Measurements from ENCODE around the gene FBXW8.

The FBXW8 gene

GRCh38 chr12:117061555-117062079, 150.9 kb downstream of the FBXW8 start:
- DNase-seq: no peak

GRCh38 chr12:117063162-117063911, 152.6 kb downstream of the FBXW8 start:
- DNase-seq: no peak

DNA sequence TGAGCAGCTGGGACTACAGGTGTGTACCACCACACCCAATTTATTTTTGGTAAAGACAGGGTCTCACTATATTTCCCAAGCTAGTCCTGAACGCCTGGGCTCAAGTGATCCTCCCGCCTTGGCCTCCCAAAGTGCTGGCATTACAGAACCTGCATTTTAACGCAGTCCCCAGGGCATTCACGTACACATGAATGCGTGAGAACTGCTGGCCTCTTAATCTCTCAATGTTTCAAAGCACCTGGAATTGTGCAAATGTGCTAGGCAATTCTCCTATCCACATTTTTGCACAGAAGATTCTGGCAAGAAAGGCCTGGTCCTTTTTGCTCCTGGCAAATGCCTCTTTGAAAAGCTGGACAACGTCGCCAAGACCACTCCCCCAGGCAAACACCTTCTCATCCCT, 153.3 kb downstream of the FBXW8 start:
- DNase-seq: no peak

DNA sequence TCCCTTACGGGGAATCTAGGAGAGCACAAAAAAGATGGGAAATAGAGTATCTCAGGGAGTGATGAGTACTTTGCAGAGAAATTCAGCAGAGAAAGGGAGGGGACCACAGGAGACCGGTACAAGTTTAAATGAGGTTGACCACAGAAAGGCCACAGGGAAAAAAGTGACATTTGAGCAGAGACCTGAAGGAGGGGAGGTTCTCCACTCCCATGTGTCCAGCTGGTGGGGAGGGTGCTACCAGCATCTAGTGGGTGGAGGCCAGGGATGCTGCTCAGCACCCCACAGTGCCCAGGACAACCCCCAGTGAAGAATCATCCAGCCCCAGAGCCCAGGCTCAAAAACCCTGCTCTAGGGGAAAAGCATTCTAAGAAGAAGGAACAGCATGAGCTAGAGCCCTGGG, 153.8 kb downstream of the FBXW8 start:
- no peak for DNase-seq

- no peak for DNase-seq
These were observed 156.3 kb downstream of the FBXW8 start for GRCh38 chr12:117067016-117067415.

- no peak for DNase-seq
These were observed 156.9 kb downstream of the FBXW8 start for GRCh38 chr12:117067638-117068037.

GRCh38 chr12:117068492-117068891, 157.7 kb downstream of the FBXW8 start:
- no peak for DNase-seq

DNA sequence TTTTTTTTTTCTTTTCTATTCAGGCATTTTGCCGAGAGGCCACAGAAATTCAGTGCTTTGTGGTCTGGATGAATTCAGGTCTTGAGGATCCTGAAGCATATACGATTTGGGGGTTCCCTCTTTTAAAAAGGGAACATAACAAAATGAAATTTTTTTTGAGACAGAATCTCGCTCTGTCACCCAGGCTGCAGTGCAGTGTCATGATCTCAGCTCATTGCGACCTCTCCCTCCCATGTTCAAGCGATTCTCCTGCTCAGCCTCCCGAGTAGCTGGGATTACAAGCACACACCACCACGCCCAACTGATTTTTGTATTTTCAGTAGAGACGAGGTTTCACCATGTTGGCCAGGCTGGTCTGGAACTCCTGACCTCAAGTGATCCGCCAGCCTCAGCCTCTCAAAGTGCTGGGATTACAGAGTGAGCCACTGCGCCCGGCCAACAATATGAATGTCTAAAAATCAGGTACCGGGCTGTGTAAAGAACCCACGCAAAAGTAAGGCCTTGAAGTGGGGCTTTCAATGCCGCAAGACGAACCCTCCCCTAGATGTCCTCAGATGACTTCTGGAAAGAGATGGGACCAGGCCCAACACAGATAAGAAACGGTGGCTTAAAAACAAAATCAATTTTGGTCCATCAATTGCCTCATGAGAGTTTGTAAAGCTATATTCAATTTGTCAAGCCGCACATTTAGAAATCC, 158.5 kb downstream of the FBXW8 start:
- DNase-seq: no peak

GRCh38 chr12:117069926-117070900, 159.5 kb downstream of the FBXW8 start:
- no peak for DNase-seq

- DNase-seq: no peak
These were observed 160.3 kb downstream of the FBXW8 start for GRCh38 chr12:117071009-117071408.

GRCh38 chr12:117072106-117072505, 161.4 kb downstream of the FBXW8 start:
- no peak for DNase-seq

DNA sequence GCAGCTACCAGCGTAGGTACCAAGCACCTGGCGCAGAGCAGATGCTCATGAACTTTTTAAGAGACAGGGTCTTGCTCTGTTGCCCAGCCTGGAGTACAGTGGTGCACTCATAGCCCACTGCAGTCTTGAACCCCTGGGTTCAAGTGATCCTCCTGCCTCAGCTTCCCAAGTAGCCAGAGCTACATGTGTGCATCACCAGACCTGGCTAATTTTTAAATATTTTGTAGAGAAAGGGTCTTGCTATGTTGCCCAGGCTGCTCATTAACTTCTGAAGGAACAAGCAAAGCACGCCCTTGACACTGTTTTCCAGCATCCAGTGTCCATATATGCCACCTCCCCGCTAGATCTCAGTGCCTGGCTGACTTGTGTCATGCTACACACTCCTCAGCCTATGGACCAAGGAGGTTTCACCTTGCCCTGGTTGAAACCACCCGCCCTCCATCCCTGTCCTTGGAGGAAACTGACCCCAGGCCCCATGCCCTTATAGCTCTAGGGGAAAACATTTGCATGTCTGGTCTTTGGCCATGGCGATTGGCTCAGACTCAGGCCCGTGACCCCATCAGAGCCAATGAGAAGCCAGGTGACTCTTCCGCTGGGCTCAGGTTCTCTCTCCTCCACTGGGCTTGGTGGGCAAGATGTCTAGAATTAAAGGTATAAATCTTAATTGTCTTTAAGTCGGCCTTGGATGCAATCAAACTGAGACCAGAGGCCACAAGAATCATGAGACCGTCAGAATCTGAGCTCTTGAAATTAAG, 162.2 kb downstream of the FBXW8 start:
- DNase-seq: no peak

- no peak for DNase-seq
These were observed 162.9 kb downstream of the FBXW8 start for GRCh38 chr12:117073611-117074010.

DNA sequence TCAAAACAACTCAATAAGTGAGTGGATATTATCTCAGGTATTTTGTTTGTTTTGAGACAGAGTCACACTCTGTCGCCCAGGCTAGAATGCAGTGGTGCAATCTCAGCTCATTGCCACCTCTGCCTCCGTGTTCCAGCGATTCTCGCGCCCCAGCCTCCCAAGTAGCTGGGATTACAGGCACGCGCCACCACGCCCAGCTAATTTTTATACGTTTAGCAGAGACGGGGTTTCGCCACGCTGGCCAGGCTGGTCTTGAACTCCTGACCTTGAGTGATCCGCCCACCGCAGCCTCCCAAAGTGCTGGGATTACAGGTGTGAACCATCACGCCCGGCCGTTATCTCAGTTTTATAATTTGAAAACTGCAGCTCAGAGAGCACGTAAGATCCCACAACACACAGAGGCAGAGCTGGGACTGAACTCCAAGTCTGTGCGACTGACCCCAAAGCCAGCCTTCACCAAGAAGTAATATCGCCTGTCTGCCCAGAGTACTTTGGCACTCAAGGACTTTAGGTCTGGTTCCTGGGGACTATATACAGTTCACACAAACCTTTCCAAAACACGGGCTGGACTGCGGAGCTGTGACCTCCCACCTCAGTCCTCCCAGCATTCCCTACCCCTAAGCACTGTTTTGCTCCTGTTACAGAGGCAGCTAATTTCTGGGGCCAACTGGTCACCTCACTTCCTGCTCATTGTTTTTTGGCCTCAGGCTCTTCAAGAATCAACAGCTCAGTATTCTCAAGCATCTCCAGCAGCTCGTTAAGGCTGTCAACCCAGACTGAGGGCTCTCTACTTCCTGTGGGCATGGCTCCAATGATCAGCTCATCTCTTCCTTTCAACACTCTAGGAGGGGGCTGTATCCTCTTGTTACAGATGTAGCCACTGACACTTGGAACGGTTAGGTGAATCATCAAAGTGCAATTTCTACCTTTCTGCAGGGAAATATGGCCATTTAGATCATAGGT, 165.9 kb downstream of the FBXW8 start:
- DNase-seq: no peak

- DNase-seq: no peak
These were observed 168.7 kb downstream of the FBXW8 start for GRCh38 chr12:117079487-117079886.

GRCh38 chr12:117080661-117081144, 170.0 kb downstream of the FBXW8 start:
- no peak for DNase-seq

Measured in HCEC 1CT (cell line).